ENCODE data around the gene TRIP11. TPM values are rescaled to one million over a fixed set of nuclear protein-coding genes. Genes with fewer than 3 reads are reported as not detected.

Gene TRIP11
- total RNA-seq, 4 donors from 2014 or later, result 18.6 to 33.7 (median 26.9) TPM

DNA sequence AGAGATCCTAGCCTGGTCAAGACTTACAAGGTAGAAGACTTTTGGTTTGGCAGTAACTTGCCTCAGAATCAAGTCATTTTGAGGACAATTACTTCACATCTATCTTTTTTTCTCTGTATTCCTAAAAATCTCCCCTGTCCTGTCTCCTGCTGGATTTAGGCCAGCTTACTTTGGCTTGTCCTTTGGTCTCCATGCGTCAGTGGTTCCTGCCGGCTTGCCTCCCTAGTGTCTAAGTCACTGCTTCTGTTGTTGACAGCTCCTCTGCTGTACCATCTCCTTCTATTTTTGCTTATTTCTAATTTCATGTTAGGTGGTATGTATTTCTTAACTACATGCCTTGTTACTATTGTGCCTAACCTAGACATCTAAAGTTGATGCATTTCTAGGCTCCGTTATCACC is 52.7 kb downstream of the TRIP11 start:
- no peak for DNase-seq
- TF ChIP-seq POLR2A (IDR thresholded peaks at IDR 0.05), result no peak
- TF ChIP-seq, protein P1, sequence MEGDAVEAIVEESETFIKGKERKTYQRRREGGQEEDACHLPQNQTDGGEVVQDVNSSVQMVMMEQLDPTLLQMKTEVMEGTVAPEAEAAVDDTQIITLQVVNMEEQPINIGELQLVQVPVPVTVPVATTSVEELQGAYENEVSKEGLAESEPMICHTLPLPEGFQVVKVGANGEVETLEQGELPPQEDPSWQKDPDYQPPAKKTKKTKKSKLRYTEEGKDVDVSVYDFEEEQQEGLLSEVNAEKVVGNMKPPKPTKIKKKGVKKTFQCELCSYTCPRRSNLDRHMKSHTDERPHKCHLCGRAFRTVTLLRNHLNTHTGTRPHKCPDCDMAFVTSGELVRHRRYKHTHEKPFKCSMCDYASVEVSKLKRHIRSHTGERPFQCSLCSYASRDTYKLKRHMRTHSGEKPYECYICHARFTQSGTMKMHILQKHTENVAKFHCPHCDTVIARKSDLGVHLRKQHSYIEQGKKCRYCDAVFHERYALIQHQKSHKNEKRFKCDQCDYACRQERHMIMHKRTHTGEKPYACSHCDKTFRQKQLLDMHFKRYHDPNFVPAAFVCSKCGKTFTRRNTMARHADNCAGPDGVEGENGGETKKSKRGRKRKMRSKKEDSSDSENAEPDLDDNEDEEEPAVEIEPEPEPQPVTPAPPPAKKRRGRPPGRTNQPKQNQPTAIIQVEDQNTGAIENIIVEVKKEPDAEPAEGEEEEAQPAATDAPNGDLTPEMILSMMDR (IDR thresholded peaks at IDR 0.05), result no peak
- intact Hi-C loops (cut with DNase I), result no loop called here
- H3K27me3 ChIP-seq, result no peaks in the 10 kb centered on the region
- no peak overlapping the region for H3K4me3 ChIP-seq
- peaks cover 0 to 13% (median 0%) of the 10 kb centered on the region in 3 donors for H3K4me1 ChIP-seq
- no peak overlapping the region for H3K27ac ChIP-seq
- H3K9me3 ChIP-seq, result no peaks in the 10 kb centered on the region
- peaks cover 0 to 91% (median under 1%) of the 10 kb centered on the region in 3 donors for H3K36me3 ChIP-seq
- 93 to 95% methylated on average over 3 of the region's 3 CpGs for WGBS, 2 donors

DNA sequence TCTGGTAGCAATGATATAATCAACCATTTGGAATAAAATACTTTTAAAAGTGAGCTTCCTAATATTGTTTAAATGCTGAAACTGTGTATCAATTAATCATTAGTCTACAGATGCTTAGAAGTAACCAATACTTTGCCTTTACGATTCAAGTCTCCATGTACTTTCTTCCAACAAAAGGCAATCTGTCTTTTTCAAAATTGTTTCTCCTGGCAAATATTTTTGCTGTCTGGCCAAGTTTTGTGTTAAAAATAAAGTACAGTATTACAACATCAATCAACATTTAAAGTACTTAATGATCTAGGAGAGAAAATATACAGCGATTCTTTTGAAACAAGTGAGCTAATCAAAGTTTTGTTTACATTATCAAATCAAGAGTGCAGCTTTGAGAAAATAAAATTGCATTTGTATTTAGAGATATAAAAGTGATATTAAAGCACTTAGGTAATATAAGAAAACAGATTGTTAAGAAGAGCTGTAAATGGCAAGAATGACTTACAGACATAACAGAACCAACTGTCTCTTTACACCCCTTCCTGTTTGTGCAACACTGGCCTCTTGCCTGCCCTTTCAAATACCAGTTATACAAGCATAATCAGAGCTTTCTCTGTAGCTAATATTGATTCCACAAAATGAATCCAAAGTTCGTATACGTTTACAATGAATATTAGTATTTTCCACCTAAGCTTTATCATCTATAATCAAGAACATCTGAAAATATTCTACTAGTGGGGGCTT is 54.2 kb downstream of the TRIP11 start:
- WGBS, 2 donors, result 37 to 40% methylated on average over 4 of the region's 4 CpGs
- Histone ChIP-seq H3K4me3 (no peak overlapping the region), H3K27me3 (no peaks in the 10 kb centered on the region), H3K9me3 (no peaks in the 10 kb centered on the region), H3K36me3 (peaks cover 0 to 77% (median 0%) of the 10 kb centered on the region in 3 donors), H3K27ac (no peak overlapping the region), H3K4me1 (peaks cover 0 to 15% (median 0%) of the 10 kb centered on the region in 3 donors)
- intact Hi-C loops (cut with DNase I), result no loop called here
- DNase-seq, result no peak
- TF ChIP-seq, protein P1 (IDR thresholded peaks at IDR 0.05), result no peak
- no peak for TF ChIP-seq POLR2A (IDR thresholded peaks at IDR 0.05)

DNA sequence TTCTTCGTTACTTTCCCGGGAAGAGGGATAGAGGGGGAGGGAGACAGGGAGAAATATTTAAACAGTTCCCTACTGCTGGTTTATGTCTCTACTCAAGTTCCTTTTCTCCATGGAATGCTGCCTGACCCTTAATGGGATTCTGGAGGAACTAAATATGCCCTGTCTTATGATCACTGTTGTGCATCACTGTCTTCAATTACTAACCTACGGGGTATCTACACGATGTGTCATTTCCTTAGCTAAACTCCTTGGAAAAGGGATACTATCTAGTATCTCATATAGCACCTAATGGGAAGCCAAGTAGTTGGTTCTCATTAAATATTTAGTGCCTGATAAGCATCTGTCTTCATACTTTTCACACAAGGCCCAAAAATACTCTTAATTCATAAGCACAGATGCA is 54.9 kb downstream of the TRIP11 start:
- Histone ChIP-seq H3K27me3 (no peaks in the 10 kb centered on the region), H3K36me3 (peaks cover 0 to 70% (median 0%) of the 10 kb centered on the region in 3 donors), H3K9me3 (no peaks in the 10 kb centered on the region), H3K27ac (no peak overlapping the region), H3K4me1 (peaks cover 0 to 21% (median 4%) of the 10 kb centered on the region in 3 donors), H3K4me3 (no peak overlapping the region)
- intact Hi-C loops (cut with DNase I), result no loop called here
- DNase-seq, result no peak
- no peak for TF ChIP-seq POLR2A (IDR thresholded peaks at IDR 0.05)
- TF ChIP-seq, protein P1 (IDR thresholded peaks at IDR 0.05), result no peak
- 75 to 93% methylated on average over 4 of the region's 4 CpGs for WGBS, 2 donors

DNA sequence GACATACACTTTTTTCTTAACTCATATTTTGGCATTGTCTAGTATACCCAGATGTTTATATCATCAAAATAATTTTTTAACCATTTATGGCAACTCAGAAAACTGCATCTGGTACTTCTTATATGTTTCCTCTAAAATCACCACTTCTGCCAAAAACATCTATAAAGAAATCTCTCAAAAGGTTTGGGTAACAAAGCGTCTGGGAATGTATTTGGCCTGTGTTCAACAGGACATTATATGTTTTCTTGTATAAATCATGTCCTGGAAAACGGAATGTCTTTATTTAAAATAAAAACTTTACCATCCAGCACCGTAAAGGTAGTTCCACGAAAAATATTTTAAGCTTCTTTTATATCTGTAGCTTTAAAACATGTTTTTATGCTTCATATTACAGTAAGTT is 56.3 kb downstream of the TRIP11 start:
- Histone ChIP-seq H3K4me1 (peaks cover 4 to 27% (median 4%) of the 10 kb centered on the region in 3 donors), H3K27me3 (no peaks in the 10 kb centered on the region), H3K4me3 (no peak overlapping the region), H3K36me3 (peaks cover 0 to 65% (median 0%) of the 10 kb centered on the region in 3 donors), H3K9me3 (no peaks in the 10 kb centered on the region), H3K27ac (no peak overlapping the region)
- TF ChIP-seq, protein P1 (IDR thresholded peaks at IDR 0.05), result no peak
- TF ChIP-seq POLR2A (IDR thresholded peaks at IDR 0.05), result no peak
- WGBS, 2 donors, result 62 to 65% methylated on average over 4 of the region's 4 CpGs
- intact Hi-C loops (cut with DNase I), result no loop called here
- DNase-seq, result no peak

DNA sequence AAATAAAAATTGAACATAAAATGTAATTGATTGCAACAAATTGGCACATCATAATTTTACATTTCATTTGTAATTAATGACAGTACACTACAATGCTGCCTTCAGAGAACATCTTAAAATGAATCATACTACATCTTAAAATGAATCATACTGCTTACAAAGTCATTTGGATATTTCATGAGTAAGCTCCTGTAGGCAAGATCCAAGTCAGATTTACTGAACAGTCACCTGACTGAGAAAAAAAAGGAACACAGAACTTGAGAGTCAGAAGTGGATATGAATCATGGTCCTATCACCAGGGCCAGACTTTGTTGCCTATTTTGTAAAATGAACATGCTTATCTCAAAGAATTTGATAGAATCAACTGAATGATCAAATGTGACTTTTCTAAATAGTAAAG is 59.7 kb downstream of the TRIP11 start:
- intact Hi-C loops (cut with DNase I), result no loop called here
- H3K36me3 ChIP-seq, result peaks cover 0 to 67% (median 0%) of the 10 kb centered on the region in 3 donors
- no peak for DNase-seq
- no peak for TF ChIP-seq POLR2A (IDR thresholded peaks at IDR 0.05)
- TF ChIP-seq, protein P1 (IDR thresholded peaks at IDR 0.05), result no peak
- H3K4me1 ChIP-seq, result peaks cover 4 to 17% (median 4%) of the 10 kb centered on the region in 3 donors
- no peaks in the 10 kb centered on the region for H3K9me3 ChIP-seq
- no peak overlapping the region for H3K4me3 ChIP-seq
- peak overlapping the region in 1 of 4 donors; percentile 42 for H3K27ac ChIP-seq
- no peaks in the 10 kb centered on the region for H3K27me3 ChIP-seq

Data from esophagus squamous epithelium (tissue), 5 donors.